KG1 (cell line): ENCODE measurements around the gene RIPOR2.

Source experiments
- DNase-seq: peaks from one replicate; lab custom pipeline; 2025; lab: John Stamatoyannopoulos, UW

Gene RIPOR2

GRCh38 chr6:24844903-24845302, 90.9 kb downstream of the RIPOR2 start:
- no peak for DNase-seq

DNA sequence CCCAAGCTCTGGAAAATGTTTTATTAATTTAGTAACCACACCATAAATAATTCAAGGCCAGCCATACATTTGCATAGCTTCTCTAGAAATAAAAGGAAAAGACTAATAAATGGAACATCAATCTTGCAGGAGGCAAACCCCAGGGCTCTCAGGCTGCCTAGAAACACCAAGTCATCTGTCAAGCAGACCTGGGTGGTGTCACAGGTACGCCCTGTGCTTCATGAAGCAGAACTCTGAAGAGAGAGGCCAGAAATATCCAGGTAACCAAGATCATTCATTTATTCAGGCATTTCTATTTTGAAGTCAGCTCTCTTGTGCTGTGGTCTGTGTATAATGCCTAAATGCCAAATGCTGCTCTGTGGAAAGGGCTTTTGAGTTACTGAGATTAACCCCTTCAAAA, 91.7 kb downstream of the RIPOR2 start:
- no peak for DNase-seq

GRCh38 chr6:24840187-24840586, 95.6 kb downstream of the RIPOR2 start:
- no peak for DNase-seq

DNA sequence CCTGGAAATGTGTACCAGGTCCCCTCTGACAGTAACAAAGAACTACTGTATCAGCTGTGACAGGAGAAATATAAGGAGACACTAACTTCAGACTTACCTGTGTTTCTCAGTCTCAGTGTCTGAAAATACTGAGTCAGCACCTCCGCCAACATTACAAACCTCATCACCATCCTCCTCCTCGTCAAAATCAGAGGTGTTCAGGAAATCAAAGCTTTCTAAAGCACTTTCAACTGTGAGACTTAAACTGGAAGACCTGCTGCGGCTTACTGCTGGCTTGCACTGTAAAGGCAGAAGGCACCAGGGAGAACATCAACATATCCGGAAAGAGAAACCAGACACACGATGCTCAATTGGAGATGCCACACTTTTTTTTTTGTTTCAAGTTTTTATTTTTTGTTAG, 96.8 kb downstream of the RIPOR2 start:
- DNase-seq: no peak

DNA sequence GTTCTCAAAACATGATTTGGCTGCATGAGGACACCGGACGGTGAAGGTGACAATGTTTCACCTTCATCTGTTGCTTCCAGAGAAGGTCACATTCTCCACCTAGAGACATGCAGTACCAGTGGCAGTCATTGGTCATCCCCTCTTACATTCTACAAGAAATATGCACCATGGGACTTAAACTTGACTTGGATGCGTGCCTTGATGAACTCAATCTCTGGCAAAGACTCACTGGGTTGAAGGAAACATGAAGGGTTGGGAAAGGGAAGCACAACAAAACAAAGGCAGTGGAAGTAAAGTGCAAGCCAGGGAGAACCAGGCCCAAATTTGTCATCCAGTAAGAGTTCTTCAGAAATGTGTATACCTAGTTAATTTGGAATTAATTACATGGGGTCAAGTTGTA, 97.7 kb downstream of the RIPOR2 start:
- no peak for DNase-seq

DNA sequence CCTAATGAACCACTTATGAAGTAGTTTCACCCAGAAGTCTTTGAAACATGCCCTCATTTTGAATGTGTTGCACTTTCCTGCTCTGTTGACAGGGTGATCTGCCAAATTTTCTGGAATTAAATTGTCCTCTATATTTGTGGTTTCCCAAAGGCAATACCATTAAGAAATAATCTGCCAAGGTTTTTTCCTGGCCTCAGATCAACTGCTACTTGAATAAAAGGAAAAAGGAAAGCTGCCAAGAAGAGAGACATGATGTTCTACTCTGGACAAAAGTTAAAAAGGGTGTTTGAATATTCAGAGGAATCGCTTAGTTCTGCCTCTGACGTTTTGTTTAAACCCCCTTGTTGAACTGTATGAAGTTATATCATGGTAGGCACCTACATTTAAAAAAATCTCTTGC, 99.7 kb downstream of the RIPOR2 start:
- DNase-seq: no peak

GRCh38 chr6:24833711-24834386, 101.9 kb downstream of the RIPOR2 start:
- no peak for DNase-seq

GRCh38 chr6:24832794-24833193, 103.0 kb downstream of the RIPOR2 start:
- DNase-seq: no peak

DNA sequence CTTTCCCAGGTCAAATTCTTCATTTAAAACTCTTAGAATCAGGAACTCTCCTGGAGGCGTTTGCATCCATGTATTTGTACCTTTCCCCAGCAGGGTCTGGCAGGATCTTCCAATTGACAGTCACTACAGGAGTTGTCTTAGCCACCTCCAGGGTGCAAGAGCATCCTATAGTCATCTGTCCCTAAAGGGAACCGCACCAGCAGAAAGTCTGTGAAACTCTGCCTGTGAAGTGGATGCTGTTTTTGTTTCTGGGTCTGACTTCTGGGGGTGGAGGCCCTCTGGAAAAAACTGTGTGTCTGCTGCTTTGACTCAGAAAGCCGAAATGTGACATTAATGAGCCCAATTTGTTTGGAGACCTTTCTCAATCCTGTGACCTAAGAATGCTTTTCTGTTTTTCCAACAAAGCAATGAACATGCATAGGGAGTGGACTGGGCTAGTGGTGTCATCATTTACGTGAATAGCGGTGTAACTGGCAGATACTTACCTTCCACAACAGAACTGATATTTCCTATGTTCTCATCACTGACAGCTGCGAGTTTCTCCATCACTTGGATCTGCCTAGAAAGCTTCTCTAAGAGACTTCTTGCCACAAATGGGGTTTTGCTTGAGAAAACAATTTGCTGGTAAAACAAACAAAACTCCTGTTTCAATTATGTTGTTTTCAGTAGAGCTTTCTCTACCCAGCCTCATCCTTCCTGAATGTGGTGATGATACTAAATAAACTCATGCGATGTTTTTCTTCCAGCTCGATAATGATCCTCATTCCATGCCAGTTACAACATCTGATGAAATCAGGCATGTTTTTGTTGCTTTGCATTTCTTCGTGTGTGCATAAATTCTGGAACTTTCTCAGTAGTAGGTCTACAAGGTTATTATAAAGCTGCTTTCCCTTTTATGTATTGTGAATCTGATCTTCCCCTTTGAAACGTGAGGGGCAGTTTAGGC, 103.7 kb downstream of the RIPOR2 start:
- DNase-seq: no peak

DNA sequence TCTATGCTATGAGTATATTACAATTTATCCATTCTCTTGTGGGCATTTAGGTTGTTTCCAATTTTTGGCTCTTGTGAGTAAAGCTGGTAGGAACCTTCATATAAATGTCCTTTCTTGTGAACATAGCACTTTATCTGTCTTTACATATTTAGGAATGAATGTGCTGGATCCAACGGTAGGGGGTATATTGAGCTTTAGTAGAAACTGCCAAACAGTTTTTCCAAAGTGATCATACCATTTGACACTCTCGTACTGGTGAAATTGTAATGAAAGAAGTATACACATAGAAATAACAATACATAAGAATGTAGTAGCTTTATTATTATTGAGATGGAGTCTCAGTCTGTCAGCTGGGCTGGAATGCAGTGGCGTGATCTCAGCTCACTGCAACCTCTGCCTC, 106.1 kb downstream of the RIPOR2 start:
- no peak for DNase-seq

GRCh38 chr6:24827970-24828369, 107.8 kb downstream of the RIPOR2 start:
- DNase-seq: no peak

DNA sequence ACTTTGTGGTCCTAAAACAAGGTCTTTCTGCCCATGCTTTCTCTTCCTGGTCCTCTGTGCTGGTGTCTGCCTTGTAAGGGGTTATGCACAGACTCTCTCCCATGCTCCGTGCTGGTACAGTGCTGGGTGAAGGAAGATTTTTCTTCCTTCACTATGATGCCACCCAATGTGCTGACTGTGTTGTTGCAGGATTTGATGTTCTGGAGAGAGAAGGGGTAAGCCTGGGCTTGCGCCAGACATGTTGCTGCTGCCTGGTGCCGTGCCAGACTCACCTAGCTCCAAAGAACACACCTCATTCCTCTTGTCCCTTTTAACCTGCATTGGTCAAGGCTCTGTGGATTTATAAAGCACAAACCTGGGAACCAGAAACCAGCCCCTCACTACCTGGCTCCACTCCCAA, 108.6 kb downstream of the RIPOR2 start:
- DNase-seq: no peak

- no peak for DNase-seq
These were observed 110.6 kb downstream of the RIPOR2 start for GRCh38 chr6:24825130-24825630.

DNA sequence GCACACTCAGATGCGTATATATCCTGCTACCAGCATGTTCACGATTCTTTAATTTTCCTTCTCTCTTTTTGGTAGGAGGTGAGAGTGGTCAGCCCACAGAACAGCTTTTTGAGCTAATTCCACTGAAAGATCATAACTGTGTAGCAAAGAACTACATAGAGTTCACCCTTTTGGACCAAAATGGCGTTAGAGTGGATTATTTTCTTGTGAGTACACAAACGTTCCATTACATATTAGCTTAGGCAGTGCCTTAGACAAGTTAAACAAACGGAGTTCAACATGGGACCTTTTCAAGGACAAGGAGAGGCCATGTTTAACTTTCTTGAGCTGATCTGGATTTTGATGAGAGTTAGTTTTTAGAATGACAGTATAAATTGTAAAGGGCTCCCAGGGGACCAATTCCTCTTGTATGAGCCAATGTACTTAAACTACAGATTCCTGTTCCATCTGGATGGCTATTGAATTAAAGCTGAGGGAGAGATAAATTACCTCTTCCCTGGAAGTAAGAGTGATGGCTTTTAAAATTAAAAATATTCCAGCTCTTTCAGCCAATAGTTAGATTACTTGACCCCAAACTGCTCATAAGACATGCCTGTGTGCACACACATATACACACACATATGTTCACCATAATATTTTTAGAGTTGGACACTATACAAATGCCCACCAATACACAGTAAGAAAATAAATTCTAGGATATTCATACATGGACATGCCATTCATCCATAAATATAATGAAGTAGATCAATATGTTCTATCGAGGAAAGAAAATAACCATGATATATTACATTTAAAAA, 111.4 kb downstream of the RIPOR2 start:
- DNase-seq: no peak

GRCh38 chr6:24823185-24823584, 112.6 kb downstream of the RIPOR2 start:
- no peak for DNase-seq

DNA sequence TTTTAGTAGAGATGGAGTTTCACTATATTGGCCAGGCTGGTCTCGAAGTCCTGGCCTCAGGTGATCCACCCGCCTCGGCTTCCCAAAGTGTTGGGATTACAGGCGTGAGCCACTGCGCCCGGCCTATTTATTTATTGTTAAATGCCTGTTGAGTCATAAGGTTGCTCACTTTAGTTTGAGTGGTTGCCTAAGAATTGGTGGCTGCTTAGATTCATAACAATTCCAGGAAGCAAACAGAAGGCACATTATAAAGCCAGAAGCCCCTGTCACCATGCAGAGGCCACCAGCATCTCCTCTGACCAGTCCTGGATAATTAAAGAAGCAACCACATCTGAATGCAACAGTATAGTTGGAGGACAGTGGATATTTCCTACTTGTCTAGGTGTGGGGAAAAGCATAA, 113.1 kb downstream of the RIPOR2 start:
- no peak for DNase-seq

DNA sequence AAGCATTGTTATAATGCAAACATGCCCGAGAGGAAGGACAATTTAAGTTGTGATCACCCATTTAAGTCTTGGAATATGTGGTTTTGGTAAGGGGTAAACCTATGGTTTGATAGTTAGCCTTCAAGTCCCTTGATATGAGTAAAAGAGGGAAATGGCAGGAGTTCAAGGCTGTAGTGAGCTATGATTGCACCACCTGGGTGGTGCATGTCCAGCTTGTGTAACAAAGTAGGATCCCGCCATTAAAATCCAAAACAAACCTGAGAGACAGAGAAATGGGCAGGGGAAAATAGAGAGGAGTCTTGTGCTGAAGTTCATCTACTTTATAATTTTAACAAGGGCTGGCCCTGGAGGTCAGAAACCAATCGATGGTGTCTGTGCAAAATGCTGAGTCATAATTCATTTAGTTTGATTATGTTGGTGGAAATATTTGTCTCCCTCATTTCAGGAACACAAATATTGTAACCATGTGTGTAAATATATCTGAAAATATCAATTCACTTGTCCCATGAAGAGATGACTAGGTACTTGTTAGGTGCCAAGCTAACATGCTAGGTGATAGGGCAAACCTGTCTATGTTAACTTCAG, 113.8 kb downstream of the RIPOR2 start:
- DNase-seq: no peak

GRCh38 chr6:24818346-24818745, 117.4 kb downstream of the RIPOR2 start:
- no peak for DNase-seq

DNA sequence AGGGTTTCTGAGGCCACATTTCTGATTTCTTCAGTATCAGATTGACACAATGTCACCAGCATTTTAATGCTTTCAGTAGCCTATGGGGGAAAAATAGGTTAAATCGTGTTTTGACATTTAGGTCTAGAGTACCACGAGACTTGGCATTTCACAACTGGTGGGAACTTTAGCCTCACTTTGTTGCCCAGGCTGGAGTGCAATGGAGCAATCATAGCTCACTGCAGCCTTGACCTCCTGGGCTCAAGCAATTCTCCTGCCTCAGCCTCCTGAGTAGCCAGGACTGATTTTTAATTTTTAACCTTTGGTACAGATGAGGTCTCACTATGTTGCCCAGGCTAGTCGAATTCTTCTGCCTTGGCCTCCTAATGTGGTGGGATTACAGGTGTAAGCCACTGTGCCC, 126.0 kb downstream of the RIPOR2 start:
- no peak for DNase-seq

GRCh38 chr6:24807584-24807983, 128.2 kb downstream of the RIPOR2 start:
- no peak for DNase-seq

DNA sequence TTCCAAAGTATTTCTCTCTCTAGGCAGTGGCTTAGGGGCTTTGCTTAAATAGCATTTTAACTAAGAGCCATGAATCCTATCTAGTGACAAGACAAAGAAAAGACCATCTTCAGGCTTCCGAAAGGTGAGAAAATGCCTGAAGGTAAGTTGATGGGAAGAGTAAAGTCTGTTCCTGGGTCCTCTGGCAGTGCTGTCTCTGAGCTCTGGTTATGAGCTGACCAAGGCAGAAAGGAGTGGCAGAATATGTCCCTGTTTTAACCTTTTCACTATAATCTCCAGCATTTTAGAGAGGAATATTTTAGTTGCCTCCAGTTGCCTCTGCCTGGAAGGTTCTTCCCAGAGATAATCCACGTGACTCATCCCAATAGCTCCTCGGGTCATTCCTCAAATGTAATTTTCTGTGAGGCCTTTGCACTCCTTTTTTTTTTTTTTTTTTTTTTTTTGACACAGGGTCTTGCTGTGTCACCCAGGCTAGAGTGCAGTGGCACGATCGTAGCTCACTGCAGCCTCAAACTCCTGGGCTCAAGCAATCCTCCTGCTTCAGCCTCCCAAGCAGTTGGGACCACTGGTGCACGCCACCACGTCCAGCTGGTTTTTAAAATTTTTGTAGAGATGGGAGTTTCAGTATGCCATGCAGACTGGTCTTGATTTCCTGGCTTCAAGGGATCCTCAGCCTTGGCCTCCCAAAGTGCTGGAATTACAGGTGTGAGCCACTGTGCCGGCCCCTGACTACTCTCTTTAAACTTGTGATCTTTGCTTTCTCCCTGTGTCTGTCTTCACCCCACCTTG, 133.3 kb downstream of the RIPOR2 start:
- DNase-seq: no peak
